ENCODE results near the gene MORC2.

The MORC2 gene

GRCh38 chr22:30998329-30998728 is 29.8 kb upstream of the MORC2 start:
- H3K36me3 ChIP-seq (ENCODE audit: insufficient read depth, low read length), result no peaks in the 10 kb centered on the region
- no peak overlapping the region for H3K27ac ChIP-seq (ENCODE audit: low read depth, low read length, poor library complexity, severe bottlenecking)
- no peaks in the 10 kb centered on the region for H3K79me2 ChIP-seq (ENCODE audit: insufficient read depth, low read length)
- H3K9me3 ChIP-seq (ENCODE audit: low read length), result no peaks in the 10 kb centered on the region
- no peaks in the 10 kb centered on the region for H3K4me1 ChIP-seq (ENCODE audit: insufficient read depth, low read length, severe bottlenecking)
- H4K20me1 ChIP-seq (ENCODE audit: insufficient read depth, low read length), result no peaks in the 10 kb centered on the region
- no peaks in the 10 kb centered on the region; the same call in 1 of the 2 replicates for H3K27me3 ChIP-seq (ENCODE audit: insufficient read depth, low read length)
- no peaks in the 10 kb centered on the region for H3F3A ChIP-seq (ENCODE audit: insufficient read depth, low read length)
- no peaks in the 10 kb centered on the region for H3K9me2 ChIP-seq (ENCODE audit: low read depth, low read length)
- no peak overlapping the region for H3K4me2 ChIP-seq (ENCODE audit: low read length)
- TF ChIP-seq CTCF (IDR thresholded peaks at IDR 0.05; ENCODE audit: low read length) (no peak), EZH2 (IDR thresholded peaks at IDR 0.05; ENCODE audit: borderline replicate concordance, low read length) (no peak)
- no peak overlapping the region for H3K4me3 ChIP-seq (ENCODE audit: low read depth, low read length, poor library complexity, severe bottlenecking)
- H3K9ac ChIP-seq (ENCODE audit: low read length), result no peak overlapping the region
- no peak overlapping the region for H2AFZ ChIP-seq (ENCODE audit: low read length)

- Histone ChIP-seq H3K27ac (ENCODE audit: low read depth, low read length, poor library complexity, severe bottlenecking) (no peak overlapping the region), H3K36me3 (ENCODE audit: insufficient read depth, low read length) (no peaks in the 10 kb centered on the region), H3K4me1 (ENCODE audit: insufficient read depth, low read length, severe bottlenecking) (no peaks in the 10 kb centered on the region), H3F3A (ENCODE audit: insufficient read depth, low read length) (no peaks in the 10 kb centered on the region), H3K9me2 (ENCODE audit: low read depth, low read length) (no peaks in the 10 kb centered on the region), H3K4me3 (ENCODE audit: low read depth, low read length, poor library complexity, severe bottlenecking) (no peak overlapping the region), H3K9me3 (ENCODE audit: low read length) (no peaks in the 10 kb centered on the region), H2AFZ (ENCODE audit: low read length) (no peak overlapping the region), H3K79me2 (ENCODE audit: insufficient read depth, low read length) (no peaks in the 10 kb centered on the region), H4K20me1 (ENCODE audit: insufficient read depth, low read length) (no peaks in the 10 kb centered on the region), H3K9ac (ENCODE audit: low read length) (no peak overlapping the region), H3K27me3 (ENCODE audit: insufficient read depth, low read length) (no peaks in the 10 kb centered on the region; the same call in 1 of the 2 replicates), H3K4me2 (ENCODE audit: low read length) (no peak overlapping the region)
- TF ChIP-seq EZH2 (IDR thresholded peaks at IDR 0.05; ENCODE audit: borderline replicate concordance, low read length) (no peak), CTCF (IDR thresholded peaks at IDR 0.05; ENCODE audit: low read length) (no peak)
These were observed 27.9 kb upstream of the MORC2 start for GRCh38 chr22:30996462-30996861.

GRCh38 chr22:30994960-30995359 is 26.4 kb upstream of the MORC2 start:
- H3F3A ChIP-seq (ENCODE audit: insufficient read depth, low read length), result no peaks in the 10 kb centered on the region
- TF ChIP-seq EZH2 (IDR thresholded peaks at IDR 0.05; ENCODE audit: borderline replicate concordance, low read length) (no peak), CTCF (IDR thresholded peaks at IDR 0.05; ENCODE audit: low read length) (no peak)
- H4K20me1 ChIP-seq (ENCODE audit: insufficient read depth, low read length), result no peaks in the 10 kb centered on the region
- no peaks in the 10 kb centered on the region for H3K36me3 ChIP-seq (ENCODE audit: insufficient read depth, low read length)
- H2AFZ ChIP-seq (ENCODE audit: low read length), result no peak overlapping the region
- H3K79me2 ChIP-seq (ENCODE audit: insufficient read depth, low read length), result no peaks in the 10 kb centered on the region
- no peaks in the 10 kb centered on the region for H3K4me1 ChIP-seq (ENCODE audit: insufficient read depth, low read length, severe bottlenecking)
- no peaks in the 10 kb centered on the region for H3K9me3 ChIP-seq (ENCODE audit: low read length)
- H3K27me3 ChIP-seq (ENCODE audit: insufficient read depth, low read length), result no peaks in the 10 kb centered on the region; the same call in 1 of the 2 replicates
- H3K4me3 ChIP-seq (ENCODE audit: low read depth, low read length, poor library complexity, severe bottlenecking), result no peak overlapping the region
- H3K4me2 ChIP-seq (ENCODE audit: low read length), result no peak overlapping the region
- no peak overlapping the region for H3K9ac ChIP-seq (ENCODE audit: low read length)
- no peaks in the 10 kb centered on the region for H3K9me2 ChIP-seq (ENCODE audit: low read depth, low read length)
- H3K27ac ChIP-seq (ENCODE audit: low read depth, low read length, poor library complexity, severe bottlenecking), result no peak overlapping the region

All from OCI-LY1 (cell line).